Mononuclear cell (primary cell): ENCODE results near the gene PELI2. TPM values are rescaled to one million over a fixed set of nuclear protein-coding genes. Genes with fewer than 3 reads are reported as not detected.
A peak's percentile ranks its signal among the peaks of the same experiment; 100 is the strongest.

ENCODE experiments used
- H3K27me3 ChIP-seq: 2 replicates; pipeline ENCODE4 v1.6.0; 2011; ENCODE audit warnings: low read length, control low read depth; ENCODE audit not compliant: insufficient read depth
- H3K4me1 ChIP-seq: 2 replicates; pipeline ENCODE4 v1.5.1; 2011; ENCODE audit warnings: mild to moderate bottlenecking, low read length, control low read depth; ENCODE audit not compliant: insufficient read depth
- H3K4me3 ChIP-seq: 2 replicates; pipeline ENCODE4 v1.5.1; 2011; ENCODE audit warnings: mild to moderate bottlenecking, low read length, moderate library complexity
- H3K9me3 ChIP-seq: 2 replicates; pipeline ENCODE4 v1.5.1; 2011; ENCODE audit warnings: low read depth, mild to moderate bottlenecking, control low read depth, low read length
- total RNA-seq: library from RNA; depleted of rRNA; stranded (reverse); fragments of >200 nt; gene quantifications from one replicate; pipeline ENCODE4 v1.2.3, GENCODE V29; 2012

PELI2 gene
- total RNA-seq, 1 donor, result 31.9 TPM

DNA sequence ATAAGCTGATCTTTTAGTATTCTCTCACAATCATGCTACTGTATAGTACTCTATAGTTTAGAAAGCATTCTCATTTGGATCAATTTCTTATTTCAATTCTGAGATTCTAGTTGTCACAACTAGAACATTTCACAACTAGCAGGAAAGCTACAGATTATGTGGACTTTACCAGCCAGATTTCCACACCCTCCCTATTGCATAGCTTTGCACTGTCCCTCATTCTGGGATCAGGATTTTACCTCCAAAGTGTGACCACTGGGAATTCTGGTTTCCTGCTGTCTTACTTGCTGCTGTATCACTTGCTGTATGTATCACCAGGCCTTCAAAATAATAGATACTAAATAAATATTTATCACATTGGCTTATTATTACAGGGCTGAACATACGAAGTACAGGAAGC lies 10.2 kb upstream of the PELI2 start:
- no peaks in the 10 kb centered on the region for H3K27me3 ChIP-seq
- H3K4me3 ChIP-seq, result no peak overlapping the region
- H3K9me3 ChIP-seq, result no peaks in the 10 kb centered on the region
- H3K4me1 ChIP-seq, result peaks cover 20% of the 10 kb centered on the region

DNA sequence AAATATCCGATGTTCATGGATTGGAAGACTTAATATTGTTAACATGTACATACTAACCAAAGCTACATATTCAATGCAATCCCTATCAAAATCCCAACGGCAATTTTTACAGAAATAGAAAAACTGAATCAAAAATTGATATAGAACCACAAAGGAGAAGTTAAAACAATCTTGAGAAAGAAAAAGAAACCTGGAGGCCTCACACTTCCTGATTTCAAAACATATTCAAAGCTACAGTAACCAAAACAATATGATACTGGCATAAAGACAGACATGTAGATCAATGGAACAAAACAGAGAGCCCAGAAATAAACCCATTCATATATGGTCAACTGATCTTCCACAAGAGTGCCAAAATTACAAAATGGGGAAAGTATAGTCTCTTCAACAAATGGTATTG lies 5.4 kb upstream of the PELI2 start:
- H3K27me3 ChIP-seq, result no peaks in the 10 kb centered on the region
- H3K9me3 ChIP-seq, result no peaks in the 10 kb centered on the region
- H3K4me1 ChIP-seq, result peaks cover 41% of the 10 kb centered on the region
- no peak overlapping the region for H3K4me3 ChIP-seq

DNA sequence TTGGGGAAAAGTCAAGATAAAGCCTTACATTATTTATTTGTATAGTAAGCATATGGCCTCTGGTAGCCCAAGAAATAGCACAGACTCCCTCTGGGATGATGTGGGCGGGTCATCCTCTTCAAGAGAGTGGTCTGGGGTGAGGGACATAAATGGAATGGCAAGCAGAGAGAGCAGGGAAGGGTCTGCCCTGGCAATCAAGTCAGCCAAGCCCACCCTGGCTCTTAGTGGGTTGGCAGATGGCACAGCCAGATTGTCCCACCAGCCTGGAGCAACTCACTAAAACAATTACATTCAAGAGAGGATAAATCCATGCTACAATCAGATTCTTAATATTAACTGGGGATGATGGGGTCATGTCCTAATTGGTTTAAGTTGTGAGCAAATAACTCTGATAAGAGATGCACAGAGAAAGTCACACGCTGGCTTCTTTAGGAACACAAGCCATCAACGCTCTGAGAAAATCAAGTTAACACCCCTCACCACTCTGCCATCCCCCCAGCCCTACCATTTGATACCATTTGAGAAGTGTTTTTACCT lies 2.8 kb upstream of the PELI2 start:
- H3K4me1 ChIP-seq, result peaks cover 49% of the 10 kb centered on the region
- no peaks in the 10 kb centered on the region for H3K27me3 ChIP-seq
- H3K4me3 ChIP-seq, result no peak overlapping the region
- H3K9me3 ChIP-seq, result no peaks in the 10 kb centered on the region

DNA sequence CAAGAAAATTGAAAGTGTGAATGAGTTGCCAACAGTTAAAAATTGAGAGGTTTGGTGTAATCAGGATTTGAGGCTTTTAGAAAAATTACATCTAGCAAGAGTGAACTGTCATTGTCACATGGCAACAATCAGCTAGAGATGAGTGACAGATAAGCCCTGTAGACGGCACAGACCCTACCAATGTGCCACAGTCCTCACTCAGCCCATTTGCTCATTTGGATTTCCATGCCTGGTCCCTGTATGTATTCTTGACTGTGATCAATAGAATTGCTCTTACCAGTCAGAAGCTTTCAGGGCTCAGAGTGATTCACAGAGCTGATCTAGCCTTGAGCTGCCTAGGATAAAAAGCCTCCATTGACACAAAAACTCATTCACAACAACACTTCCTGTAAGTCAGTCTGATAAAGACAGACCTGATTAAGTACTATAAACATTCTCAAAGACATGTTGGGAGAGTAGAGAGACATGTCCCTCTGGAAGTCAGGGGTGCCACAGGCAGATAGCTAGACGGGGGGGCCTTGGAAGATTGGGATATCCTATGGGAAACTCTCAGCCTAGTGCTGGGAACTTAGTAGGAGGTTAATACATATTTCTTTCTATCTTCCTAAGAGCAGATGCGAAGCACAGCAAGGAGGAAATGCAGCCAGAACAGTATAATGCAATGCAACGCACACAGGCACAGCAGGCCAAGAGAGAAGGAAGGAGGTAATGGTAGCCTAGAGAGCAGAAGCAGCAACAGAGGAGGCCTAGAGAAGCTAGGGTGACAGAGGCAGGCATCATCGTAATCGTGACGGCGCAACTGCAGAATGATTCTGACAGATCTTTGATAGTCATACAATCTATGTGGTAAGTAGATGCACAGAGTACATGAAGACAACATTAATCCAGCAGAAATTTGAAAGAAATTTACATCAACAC lies 2.0 kb upstream of the PELI2 start:
- H3K4me1 ChIP-seq, result peaks cover 54% of the 10 kb centered on the region
- no peak overlapping the region for H3K4me3 ChIP-seq

DNA sequence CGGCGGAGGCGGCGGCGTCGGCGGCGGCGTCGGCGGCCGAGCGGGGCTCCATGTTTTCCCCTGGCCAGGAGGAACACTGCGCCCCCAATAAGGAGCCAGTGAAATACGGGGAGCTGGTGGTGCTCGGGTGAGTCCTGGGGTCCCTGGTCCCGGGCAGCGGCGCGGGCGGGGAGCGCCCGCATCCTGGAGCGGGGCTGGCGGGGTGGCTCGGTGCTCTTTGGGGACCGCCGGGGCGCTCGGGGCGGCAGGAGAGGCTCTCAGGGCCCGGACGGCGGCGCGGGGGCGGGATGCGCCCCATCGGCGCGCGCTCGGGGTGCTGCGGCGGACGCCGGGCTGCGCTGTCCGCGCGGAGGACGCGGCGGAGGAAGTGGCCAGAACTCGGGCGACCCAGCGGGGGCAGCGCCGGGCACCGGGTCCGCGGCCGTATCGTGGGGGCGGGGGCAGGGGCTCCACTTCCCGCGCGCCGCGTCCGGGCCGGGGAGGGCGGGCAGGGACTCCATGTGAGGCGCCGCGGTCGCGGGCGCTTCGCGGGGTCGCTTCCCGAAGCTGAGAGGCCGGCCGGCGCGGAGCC lies 485 bp downstream of the PELI2 start:
- H3K4me3 ChIP-seq, result peak overlapping the region; percentile 64
- H3K27me3 ChIP-seq, result peaks cover 4% of the 10 kb centered on the region
- H3K9me3 ChIP-seq, result no peaks in the 10 kb centered on the region
- peaks cover 52% of the 10 kb centered on the region for H3K4me1 ChIP-seq

More for the DNA sequence above, 2.0 kb upstream of the PELI2 start:
- H3K27me3 ChIP-seq, result no peaks in the 10 kb centered on the region
- no peaks in the 10 kb centered on the region for H3K9me3 ChIP-seq

DNA sequence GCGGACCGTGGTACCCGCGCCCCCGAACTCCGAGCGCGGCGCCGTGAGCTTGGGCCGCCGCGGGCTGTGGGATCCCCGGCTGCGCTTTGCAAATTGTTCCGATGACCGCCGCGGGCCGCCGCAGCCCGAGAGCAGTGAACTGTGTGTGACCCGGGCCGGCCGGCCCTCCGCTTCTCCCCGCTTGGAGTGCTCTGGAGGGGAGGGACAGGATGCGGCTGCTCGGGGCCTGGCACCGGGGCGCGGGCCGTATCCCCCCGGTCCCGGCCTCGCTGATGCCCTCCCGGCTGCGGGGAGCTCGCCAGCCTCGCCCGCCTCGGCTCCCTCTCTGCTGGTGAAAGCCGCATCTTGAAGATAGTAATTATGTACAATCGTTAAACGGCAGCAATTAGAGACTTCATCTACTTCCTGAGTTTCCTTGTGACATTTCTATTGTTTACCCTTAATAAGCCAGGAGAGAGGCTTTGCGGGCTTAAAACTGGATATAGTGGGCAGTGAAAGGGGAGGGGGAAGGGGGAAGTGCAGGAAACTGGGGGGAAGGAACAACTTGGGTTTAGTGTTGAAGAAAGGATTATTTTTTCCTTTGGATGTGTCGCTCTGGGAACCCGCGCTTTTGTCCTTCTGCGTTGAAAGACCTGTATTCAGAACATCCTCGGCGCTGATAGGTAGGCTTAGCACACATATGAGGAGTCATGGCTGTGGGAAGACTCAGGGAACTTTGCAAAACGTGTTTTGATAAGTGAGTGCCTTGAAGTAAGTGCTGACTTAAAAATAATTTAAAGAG lies 1.2 kb downstream of the PELI2 start:
- Histone ChIP-seq H3K4me1 (peaks cover 48% of the 10 kb centered on the region), H3K27me3 (peaks cover 4% of the 10 kb centered on the region), H3K9me3 (no peaks in the 10 kb centered on the region), H3K4me3 (peak overlapping the region; percentile 64)

DNA sequence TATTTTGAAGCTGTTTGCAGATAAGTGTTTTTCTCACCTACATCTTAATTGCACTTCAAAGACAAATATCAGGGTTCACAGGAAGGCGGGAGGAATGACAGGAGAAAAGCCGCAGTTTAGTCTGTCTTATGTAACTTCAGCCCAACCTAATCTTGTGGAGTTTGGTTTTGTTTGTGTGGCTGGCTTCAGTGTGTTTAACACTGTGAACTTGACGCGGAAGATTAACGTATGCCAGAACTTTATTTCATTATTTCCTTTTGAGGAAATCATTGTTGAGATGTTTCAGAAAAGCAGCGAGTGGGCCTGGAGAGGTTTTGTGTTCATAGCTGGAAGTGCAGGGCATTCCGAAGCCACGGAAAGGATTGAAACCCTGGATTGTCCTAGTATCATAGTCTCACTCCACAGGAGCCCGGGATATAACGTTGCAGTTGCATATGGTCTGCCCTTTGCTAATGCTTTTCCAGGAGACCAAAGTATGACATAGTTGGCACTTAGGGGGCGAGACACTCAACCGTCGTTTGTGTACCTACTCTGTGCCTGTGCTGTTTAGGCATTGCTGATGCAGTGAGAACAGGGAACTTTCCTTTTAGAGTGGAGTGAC lies 2.0 kb downstream of the PELI2 start:
- Histone ChIP-seq H3K9me3 (no peaks in the 10 kb centered on the region), H3K4me3 (peak overlapping the region; percentile 64), H3K4me1 (peaks cover 47% of the 10 kb centered on the region), H3K27me3 (peaks cover 4% of the 10 kb centered on the region)

DNA sequence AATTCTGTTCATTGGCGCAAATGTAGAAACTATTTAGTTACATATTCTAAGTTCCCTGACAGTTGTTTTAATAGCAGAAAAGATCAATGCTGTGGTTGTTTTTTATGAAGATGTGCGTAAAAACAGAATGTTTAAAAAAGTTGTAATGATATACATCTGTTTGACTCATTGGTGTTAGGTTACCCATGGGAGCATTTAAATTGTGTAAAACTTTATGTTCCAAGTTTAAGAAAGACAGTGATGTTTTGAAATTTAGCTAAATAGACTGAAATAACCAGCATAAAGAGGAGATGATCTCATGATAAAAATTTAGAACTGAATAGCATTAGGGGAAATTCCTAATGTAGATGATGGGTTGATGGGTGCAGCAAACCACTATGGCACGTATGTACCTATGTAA lies 3.6 kb downstream of the PELI2 start:
- Histone ChIP-seq H3K4me1 (peaks cover 31% of the 10 kb centered on the region), H3K27me3 (peaks cover 4% of the 10 kb centered on the region), H3K4me3 (no peak overlapping the region), H3K9me3 (no peaks in the 10 kb centered on the region)

DNA sequence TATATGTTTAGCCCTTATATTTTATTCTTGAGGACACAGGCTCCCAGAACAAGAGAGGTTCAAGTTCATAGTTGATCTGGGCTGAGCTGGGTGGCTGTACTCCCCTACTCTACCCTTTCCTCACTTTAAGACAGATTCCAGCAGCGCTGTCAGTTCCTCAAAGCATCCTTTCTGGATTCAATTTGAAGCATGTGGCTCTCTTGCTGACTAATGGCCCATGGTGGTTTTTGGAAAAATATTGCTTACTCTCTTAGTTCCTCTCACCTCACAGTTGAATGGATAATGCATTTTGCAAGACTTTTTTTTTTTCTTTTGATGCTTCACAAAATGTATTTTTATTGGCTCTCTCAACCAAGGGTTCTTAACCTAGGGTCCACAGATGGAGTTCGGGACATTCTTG lies 4.1 kb downstream of the PELI2 start:
- Histone ChIP-seq H3K27me3 (peaks cover 4% of the 10 kb centered on the region), H3K9me3 (no peaks in the 10 kb centered on the region), H3K4me1 (peaks cover 28% of the 10 kb centered on the region), H3K4me3 (no peak overlapping the region)

DNA sequence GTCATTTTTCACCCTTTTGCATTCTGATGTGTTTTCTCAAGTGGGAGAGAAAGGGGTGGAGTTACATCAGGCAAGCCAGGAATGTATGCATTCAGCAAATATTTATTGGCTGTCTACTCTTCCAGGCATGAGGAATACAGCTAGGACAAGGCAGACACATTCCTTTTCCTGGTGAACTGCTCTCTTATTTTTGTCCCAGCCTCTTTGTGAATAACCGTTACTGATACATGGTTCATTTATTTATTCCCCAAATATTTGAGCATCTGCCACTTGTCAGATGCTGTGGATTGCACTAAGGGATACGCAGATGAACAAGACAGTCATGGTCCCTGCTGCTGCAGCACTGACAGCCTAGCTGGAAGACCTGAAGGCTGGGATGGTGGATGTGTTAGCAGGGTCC lies 6.1 kb downstream of the PELI2 start:
- H3K4me3 ChIP-seq, result no peak overlapping the region
- peaks cover 29% of the 10 kb centered on the region for H3K4me1 ChIP-seq
- peaks cover 4% of the 10 kb centered on the region for H3K27me3 ChIP-seq
- H3K9me3 ChIP-seq, result no peaks in the 10 kb centered on the region

DNA sequence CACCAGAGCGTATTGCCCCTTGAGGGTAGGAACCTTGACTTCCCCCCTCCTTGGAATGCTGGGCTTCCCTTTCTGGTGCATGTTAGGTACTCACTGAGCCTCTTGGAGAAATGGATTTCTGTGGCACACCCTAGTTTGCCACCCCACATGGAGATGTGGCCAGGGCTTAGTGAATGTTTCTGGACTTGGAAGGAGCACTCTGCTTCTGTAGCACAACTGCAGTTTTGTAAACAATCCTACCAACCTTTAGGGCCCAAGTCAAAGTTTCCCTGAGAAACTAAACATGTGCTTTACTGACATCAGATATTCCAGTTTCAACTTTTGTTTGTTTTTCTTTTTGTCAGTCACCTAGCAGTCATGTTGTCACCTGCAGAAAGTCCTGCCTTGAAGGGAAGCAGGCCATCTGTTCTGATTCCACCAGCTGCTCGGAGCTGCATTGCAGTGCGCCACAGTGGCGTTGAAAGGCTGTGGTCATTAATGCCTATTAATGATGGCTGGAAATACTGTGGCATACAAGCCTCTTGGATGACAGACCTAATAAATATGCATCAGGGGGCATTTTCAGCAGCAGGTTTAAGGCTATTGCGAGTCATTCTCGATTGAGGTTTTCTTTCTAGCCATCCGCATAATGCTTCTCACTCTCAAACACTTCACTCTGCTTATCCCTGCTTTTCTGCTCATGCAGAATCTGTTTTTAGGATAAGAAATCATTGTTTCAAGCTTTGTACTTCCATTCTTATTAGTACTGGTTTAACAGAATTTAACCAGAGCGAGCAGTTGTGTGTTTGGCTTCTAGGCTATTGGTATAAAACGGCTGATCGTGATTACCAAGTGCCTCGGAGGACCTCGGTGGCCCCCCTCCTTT lies 7.8 kb downstream of the PELI2 start:
- no peaks in the 10 kb centered on the region for H3K9me3 ChIP-seq
- no peak overlapping the region for H3K4me3 ChIP-seq

DNA sequence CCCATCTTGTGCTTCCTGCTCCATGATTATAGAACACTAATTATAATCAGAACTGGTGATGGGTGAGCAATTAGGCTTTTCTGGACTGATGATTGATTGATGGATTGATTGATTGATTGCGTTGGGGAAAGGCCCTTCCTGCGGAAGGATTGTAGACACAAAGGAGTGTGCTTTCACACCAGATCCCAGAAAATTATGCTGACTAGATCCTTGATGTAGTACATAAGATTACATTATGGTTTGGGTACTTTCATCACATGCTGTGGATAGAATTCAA lies 8.4 kb downstream of the PELI2 start:
- peaks cover 29% of the 10 kb centered on the region for H3K4me1 ChIP-seq
- H3K4me3 ChIP-seq, result no peak overlapping the region
- no peaks in the 10 kb centered on the region for H3K9me3 ChIP-seq
- H3K27me3 ChIP-seq, result peaks cover 4% of the 10 kb centered on the region

More for the DNA sequence above, 7.8 kb downstream of the PELI2 start:
- peaks cover 4% of the 10 kb centered on the region for H3K27me3 ChIP-seq
- peaks cover 27% of the 10 kb centered on the region for H3K4me1 ChIP-seq

DNA sequence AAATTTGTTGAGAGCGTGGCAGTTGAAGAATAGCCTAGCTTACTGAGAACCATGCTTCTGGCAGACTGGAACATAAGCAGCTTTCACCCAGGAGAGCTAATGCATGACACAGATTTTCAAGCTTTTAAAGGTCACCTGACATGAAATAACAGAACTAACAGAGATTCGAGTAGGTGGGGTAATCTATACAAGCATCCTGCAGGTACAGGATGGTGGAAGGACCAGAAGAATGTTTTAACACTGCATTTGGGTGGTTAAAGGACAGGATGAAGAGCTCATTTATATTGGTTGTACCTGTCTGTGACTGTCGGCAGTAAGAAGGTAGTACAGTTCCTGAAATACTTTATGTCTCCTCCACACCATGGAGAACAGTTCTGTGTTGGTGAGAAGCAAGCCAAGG lies 8.9 kb downstream of the PELI2 start:
- Histone ChIP-seq H3K4me3 (no peak overlapping the region), H3K9me3 (no peaks in the 10 kb centered on the region), H3K4me1 (peaks cover 32% of the 10 kb centered on the region), H3K27me3 (peaks cover 4% of the 10 kb centered on the region)

DNA sequence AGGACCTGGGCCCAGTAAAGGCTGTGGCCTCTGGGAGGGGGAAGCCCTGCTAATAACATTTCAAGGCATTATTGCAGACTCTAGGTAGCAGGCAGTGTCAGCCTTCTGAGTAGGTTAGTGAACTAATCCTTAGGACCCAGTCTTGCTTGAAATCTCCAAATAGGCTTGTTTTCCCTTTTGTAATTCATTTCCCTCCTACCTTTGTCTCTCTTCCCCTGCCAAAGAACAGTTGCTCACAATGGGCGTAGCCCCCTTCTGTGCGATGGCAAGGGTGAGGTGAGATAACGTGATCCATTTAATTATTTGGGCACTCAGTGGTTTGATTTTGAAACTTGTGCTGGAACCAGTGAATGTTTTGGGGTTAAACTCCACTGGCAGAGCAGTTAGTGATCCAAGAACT lies 10.9 kb downstream of the PELI2 start:
- Histone ChIP-seq H3K27me3 (no peaks in the 10 kb centered on the region), H3K4me1 (peaks cover 31% of the 10 kb centered on the region), H3K9me3 (no peaks in the 10 kb centered on the region), H3K4me3 (no peak overlapping the region)
